HTERT RPE-1 (cell line): ENCODE data around the gene RPS6KA5.
"Not testable (repeated sequence)": the region's sequence is repeated elsewhere in the genome, so short reads cannot be mapped to it uniquely, and the experiment has no call there.

Source experiments
- in situ Hi-C: fragments of 300-500 bp; cut with MboI; formaldehyde crosslinking; loops from 4 replicates; pipeline ENCODE4 v1.14.3; 2020; ENCODE audit warnings: low sequenced_read_pairs

Gene RPS6KA5

GRCh38 chr14:91067186-91067585 lies 6.7 kb upstream of the RPS6KA5 start:
- in situ Hi-C loops, result no loop called here

GRCh38 chr14:91065266-91065665 lies 4.8 kb upstream of the RPS6KA5 start:
- in situ Hi-C loops, result no loop called here

- in situ Hi-C loops, result no loop called here
Measured at GRCh38 chr14:91063119-91063518, 2.7 kb upstream of the RPS6KA5 start.

GRCh38 chr14:91062600-91062999 lies 2.2 kb upstream of the RPS6KA5 start:
- in situ Hi-C loops, result no loop called here

- in situ Hi-C loops, result no loop called here
Measured at GRCh38 chr14:91061056-91061887, 831 bp upstream of the RPS6KA5 start.

- in situ Hi-C loops, result no loop called here
Measured at GRCh38 chr14:91059576-91060350, 678 bp downstream of the RPS6KA5 start.

GRCh38 chr14:91058042-91058581 lies 2.3 kb downstream of the RPS6KA5 start:
- in situ Hi-C loops, result no loop called here

- in situ Hi-C loops, result no loop called here
Measured at GRCh38 chr14:91056361-91056760, 4.1 kb downstream of the RPS6KA5 start.

- in situ Hi-C loops, result no loop called here
Measured at GRCh38 chr14:91055016-91055415, 5.4 kb downstream of the RPS6KA5 start.

GRCh38 chr14:91048676-91049075 lies 11.8 kb downstream of the RPS6KA5 start:
- in situ Hi-C loops, result no loop called here

GRCh38 chr14:91048265-91048664 lies 12.2 kb downstream of the RPS6KA5 start:
- in situ Hi-C loops, result no loop called here

- in situ Hi-C loops, result no loop called here
Measured at GRCh38 chr14:91047174-91047753, 13.2 kb downstream of the RPS6KA5 start.

GRCh38 chr14:91046488-91047072 lies 13.9 kb downstream of the RPS6KA5 start:
- in situ Hi-C loops, result no loop called here

GRCh38 chr14:91041450-91041849 lies 19.0 kb downstream of the RPS6KA5 start:
- in situ Hi-C loops, result no loop called here

GRCh38 chr14:91040545-91040944 lies 19.9 kb downstream of the RPS6KA5 start:
- in situ Hi-C loops, result no loop called here

GRCh38 chr14:91038439-91038838 lies 22.0 kb downstream of the RPS6KA5 start:
- in situ Hi-C loops, result no loop called here

- in situ Hi-C loops, result no loop called here
Measured at GRCh38 chr14:91036741-91037469, 23.5 kb downstream of the RPS6KA5 start.

GRCh38 chr14:91035855-91036254 lies 24.6 kb downstream of the RPS6KA5 start:
- in situ Hi-C loops, result no loop called here

- in situ Hi-C loops, result not testable (repeated sequence)
Measured at GRCh38 chr14:91034379-91034778, 26.1 kb downstream of the RPS6KA5 start.

- in situ Hi-C loops, result no loop called here
Measured at GRCh38 chr14:91032248-91032647, 28.2 kb downstream of the RPS6KA5 start.
